HG03575 (cell line): ENCODE results near the gene COL20A1.
"Not testable (repeated sequence)": the region's sequence is repeated elsewhere in the genome, so short reads cannot be mapped to it uniquely, and the experiment has no call there.

Experiments used
- ATAC-seq: cut with Tn5 transposase; IDR thresholded peaks from one replicate; pipeline ENCODE4 v1.9.1; 2021; ENCODE audit not compliant: unreplicated experiment, insufficient number of reproducible peaks, low FRiP score; ENCODE audit errors: extremely low read depth

COL20A1 gene

GRCh38 chr20:63298731-63299312 lies 5.8 kb downstream of the COL20A1 start:
- no peak for ATAC-seq

DNA sequence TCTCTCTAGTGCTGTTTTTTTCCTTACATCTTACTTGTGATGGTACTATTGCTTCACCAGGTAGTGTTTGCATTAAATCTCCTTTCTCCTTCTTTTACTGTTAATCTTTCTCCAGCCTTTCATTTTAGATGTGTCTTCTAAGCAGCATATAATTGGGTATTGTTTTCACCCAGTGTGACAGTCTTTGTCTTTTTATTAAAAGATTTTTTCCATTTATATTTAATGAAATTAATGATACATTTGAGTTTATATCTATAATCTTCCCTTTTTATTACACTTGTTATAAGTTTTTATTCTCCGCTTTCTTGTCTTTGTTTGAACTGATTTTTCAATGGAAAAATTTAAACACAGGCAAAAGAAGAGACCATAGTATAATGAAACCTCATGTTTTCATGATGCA lies 8.7 kb downstream of the COL20A1 start:
- ATAC-seq, result no peak

DNA sequence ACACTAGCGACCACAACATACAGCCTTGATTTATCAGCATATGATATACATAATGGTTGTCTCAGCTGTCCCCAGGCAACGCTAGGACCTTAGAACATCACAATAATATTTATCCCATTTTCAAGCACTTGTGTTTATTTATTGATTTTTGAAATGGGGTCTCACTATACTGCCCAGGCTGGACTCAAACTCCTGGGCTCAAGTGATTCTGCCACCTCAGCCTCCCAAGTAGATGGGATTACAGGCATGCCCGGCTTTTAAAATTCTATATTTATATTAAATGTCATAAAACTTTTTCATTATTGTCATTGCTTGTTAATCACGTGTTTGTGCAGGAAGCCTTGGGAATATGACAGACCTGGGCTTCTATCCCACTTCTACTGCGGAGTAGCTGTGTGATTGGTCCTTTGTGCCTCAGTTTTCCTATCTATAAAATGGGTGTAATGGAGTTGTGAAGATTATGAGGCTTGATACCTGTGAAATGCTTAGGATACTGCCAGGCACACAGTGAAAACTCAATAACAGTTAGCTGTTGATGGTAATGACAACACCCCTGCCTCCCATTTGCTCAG lies 10.2 kb downstream of the COL20A1 start:
- no peak for ATAC-seq

DNA sequence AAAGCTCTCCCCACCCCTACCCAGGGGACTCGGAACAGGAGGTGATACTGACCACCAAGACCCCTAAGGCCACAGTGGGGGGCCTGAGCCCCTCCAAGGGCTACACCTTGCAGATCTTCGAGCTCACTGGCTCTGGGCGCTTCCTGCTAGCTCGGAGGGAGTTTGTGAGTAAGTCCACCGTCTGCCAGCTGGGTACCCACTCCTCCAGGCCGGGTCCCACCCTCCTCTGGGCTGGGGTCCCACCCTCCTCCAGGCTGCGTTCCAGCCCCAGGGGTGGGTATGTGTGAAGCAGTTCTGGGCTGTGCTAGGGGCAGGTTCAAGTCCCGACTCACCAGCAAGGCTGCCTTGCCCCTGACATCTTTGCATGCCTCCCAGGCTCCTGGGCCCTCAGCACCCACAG lies 12.4 kb downstream of the COL20A1 start:
- ATAC-seq, result no peak

GRCh38 chr20:63305933-63306672 lies 13.1 kb downstream of the COL20A1 start:
- not testable (repeated sequence) for ATAC-seq

GRCh38 chr20:63306673-63307537 lies 13.9 kb downstream of the COL20A1 start:
- no peak for ATAC-seq

- no peak for ATAC-seq
These were observed 14.7 kb downstream of the COL20A1 start for GRCh38 chr20:63307538-63308217.

DNA sequence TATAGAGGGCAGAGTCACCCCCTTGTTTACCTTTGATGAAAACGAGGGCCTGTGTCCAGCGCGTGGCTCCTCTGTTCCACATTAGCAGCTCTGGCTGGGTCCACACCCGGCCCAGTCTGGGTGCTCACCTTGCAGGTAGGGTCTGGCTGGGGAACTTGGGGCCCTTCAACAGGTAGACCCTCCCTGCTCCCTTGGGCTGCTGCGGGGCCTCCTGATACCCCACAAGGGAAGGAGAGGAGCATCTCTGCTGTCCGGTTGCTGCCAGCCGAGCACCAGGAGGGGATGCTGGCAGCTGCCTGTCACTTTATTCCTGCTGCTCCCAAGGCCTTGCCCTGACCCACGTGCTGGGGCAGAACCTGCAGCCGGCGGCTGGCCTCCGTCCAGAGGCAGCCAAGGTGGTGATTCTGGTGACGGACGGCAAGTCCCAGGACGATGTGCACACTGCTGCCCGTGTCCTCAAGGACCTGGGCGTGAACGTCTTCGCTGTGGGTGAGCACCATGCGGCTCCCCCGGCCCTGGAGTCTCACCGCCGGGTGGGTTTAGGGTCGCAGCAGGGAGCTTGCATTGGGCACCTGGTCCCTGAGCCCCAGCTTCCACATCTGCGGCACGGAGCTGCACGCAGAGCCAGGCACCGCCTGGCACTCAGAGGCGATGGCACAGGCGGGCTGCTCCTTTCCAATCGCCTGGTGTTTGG lies 15.4 kb downstream of the COL20A1 start:
- ATAC-seq, result no peak

DNA sequence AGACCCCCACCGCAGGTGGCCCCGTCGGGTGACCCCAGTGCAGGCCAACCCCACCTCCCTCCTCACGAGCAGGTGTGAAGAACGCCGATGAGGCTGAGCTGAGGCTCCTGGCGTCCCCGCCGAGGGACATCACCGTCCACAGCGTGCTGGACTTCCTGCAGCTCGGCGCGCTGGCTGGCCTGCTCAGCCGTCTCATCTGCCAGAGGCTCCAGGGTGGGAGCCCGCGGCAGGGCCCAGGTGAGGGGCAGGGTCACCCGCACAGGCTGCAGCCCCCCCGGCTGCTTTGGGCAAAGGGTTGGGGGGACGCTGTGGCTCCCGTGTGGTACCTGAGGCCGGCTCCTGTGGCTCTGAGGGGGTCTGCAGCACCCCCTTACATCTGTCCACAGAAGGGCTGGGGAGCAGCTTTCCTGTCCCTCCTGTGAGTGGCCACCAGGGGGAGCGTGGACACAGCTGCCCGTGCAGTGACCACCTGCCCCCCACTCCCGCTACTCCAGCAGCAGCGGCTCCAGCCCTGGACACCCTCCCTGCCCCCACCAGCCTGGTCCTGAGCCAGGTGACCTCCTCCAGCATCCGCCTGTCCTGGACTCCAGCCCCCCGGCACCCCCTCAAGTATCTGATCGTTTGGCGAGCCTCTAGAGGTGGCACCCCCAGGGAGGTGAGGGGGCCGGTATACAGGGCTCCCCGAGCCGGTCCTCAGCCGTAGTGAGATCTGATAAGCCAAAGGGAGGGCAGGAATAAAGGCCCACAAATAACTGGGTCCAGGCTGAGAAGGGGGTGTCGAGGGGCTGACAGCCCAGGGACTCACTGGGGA lies 16.5 kb downstream of the COL20A1 start:
- no peak for ATAC-seq

- no peak for ATAC-seq
These were observed 17.4 kb downstream of the COL20A1 start for GRCh38 chr20:63310265-63310991.

DNA sequence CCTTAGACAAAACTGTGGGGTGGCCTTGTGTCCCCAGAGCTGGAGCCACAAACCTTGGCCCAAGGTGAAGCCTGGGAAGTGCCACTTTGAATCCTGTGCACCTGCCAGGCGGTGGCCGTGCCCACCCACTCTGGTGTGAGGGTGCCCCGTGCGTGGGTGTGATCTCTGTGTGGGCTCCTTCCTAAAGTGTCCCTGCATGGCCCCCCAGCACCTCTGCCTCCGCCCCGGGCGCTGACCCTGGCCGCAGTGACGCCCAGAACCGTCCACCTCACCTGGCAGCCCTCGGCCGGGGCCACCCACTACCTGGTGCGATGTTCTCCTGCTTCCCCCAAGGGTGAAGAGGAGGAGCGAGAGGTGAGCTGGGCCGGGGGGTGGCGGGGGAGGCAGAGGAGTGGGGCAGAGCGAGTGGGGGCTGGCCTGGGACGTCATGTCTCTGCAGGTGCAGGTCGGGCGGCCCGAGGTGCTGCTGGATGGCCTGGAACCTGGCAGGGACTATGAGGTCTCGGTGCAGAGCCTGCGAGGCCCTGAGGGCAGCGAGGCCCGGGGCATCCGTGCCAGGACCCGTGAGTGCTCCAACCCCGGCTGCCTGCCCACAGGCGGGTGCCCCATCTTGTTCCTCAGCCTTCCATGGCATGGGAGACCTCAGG lies 18.3 kb downstream of the COL20A1 start:
- no peak for ATAC-seq

DNA sequence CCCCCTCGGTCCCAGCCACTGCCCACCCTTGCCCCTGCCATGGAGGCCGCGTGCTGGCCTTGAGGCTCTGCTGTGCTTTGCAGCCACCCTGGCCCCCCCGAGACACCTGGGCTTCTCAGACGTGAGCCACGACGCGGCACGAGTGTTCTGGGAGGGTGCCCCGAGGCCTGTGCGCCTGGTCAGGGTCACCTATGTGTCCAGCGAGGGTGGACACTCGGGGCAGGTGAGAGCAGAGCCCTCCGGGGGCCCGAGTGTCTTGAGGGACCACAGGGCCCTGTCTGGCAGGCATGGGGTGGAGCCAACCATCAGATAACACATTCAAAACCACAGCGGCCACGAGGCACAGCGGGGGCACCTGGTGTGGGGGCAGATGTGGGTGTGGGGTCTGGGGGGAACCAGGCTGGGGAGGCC lies 18.9 kb downstream of the COL20A1 start:
- ATAC-seq, result no peak

DNA sequence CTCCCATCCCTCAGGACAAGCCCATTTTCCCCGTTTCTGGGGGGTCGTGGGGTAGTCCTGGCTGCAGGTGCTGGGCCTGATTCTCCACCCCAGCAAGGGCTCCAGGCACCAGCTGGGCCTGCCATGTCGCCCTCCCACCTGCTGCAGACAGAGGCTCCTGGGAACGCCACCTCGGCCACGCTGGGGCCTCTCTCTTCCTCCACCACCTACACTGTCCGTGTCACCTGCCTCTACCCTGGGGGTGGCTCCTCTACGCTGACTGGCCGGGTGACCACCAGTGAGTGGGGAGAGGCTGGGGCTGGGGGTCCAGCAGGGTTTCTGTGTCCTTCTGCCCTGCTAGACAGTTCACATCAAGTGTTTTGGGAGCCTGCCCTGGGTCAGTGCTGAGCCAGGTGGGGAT lies 19.3 kb downstream of the COL20A1 start:
- ATAC-seq, result no peak

- no peak for ATAC-seq
These were observed 19.8 kb downstream of the COL20A1 start for GRCh38 chr20:63312690-63313348.

- no peak for ATAC-seq
These were observed 20.5 kb downstream of the COL20A1 start for GRCh38 chr20:63313349-63314014.

DNA sequence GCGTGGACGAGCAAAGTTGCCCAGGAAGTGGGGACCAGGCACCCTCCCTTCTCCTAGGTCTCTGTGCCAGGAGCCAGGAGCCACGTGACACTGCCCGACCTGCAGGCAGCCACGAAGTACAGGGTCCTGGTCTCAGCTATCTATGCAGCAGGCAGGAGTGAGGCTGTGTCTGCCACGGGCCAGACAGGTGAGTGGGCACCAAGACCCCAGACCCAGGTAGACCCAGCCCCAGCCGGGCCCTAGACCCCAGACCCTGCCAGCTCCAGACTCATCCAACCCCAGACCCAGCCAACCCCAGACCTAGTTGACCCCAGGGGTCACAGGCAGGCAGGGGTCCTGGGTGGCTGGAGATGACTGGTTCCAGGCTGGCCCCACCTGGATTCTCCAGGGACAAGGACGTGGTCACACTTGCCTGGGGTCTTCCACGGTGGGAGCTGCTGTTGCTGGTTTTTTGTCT lies 21.1 kb downstream of the COL20A1 start:
- ATAC-seq, result no peak
